WTC11 (cell line): Measurements from ENCODE around the gene MRPL37. TPM values are rescaled to one million over a fixed set of nuclear protein-coding genes. Genes with fewer than 3 reads are reported as not detected.

Experiments used
- ATAC-seq: fragments of 200-7000 bp; cut with Tn5 transposase; 2 replicates; pipeline ENCODE4 v1.10.0; 2021; ENCODE audit warnings: mild to moderate bottlenecking, moderate library complexity
- CTCF ChIA-PET: fragments of 300-600 bp; sonication (Branson Sonifier 250); formaldehyde crosslinking; loops from one replicate; lab custom pipeline; 2021; ENCODE audit warnings: antibody characterized with exemption; lab: Charles Lee
- POLR2A ChIA-PET: fragments of 350-600 bp; sonication (Branson Sonifier 250); formaldehyde crosslinking; loops from one replicate; lab custom pipeline; 2021; ENCODE audit warnings: antibody characterized with exemption; lab: Charles Lee
- DNase-seq: peaks from one replicate; pipeline ENCODE4 v3.0.0; 2021; ENCODE audit warnings: low spot score
- H3K27ac Mint-ChIP-seq: 2 replicates; pipeline ENCODE4 v1.8.0; 2021; ENCODE audit warnings: mixed read lengths
- H3K27me3 Mint-ChIP-seq: 2 replicates; pipeline ENCODE4 v1.8.0; 2021; ENCODE audit warnings: low read depth, mild to moderate bottlenecking, moderate library complexity, mixed read lengths
- H3K36me3 Mint-ChIP-seq: 2 replicates; pipeline ENCODE4 v1.8.0; 2021; ENCODE audit warnings: mixed read lengths
- H3K4me1 Mint-ChIP-seq: 2 replicates; pipeline ENCODE4 v1.8.0; 2022; ENCODE audit warnings: mixed read lengths
- H3K4me3 Mint-ChIP-seq: 2 replicates; pipeline ENCODE4 v1.8.0; 2021; ENCODE audit warnings: mild to moderate bottlenecking, moderate library complexity, mixed read lengths
- H3K9me3 Mint-ChIP-seq: 2 replicates; pipeline ENCODE4 v1.8.0; 2021; ENCODE audit warnings: mixed read lengths
- ELF4 ChIP-seq: sonication (generic); formaldehyde crosslinking; IDR thresholded peaks from 2 replicates; pipeline ENCODE4 v1.8.1; 2022; ENCODE audit warnings: low read depth, mild to moderate bottlenecking, moderate library complexity, missing genetic modification reagents
- EMX1 ChIP-seq: fragments of 250-450 bp; sonication (Bioruptor Pico); IDR thresholded peaks from 2 replicates; pipeline ENCODE4 v1.8.0; 2021; ENCODE audit warnings: mild to moderate bottlenecking
- GRHL2 ChIP-seq: fragments of 250-450 bp; sonication (Bioruptor Pico); IDR thresholded peaks from 2 replicates; pipeline ENCODE4 v1.8.0; 2022; ENCODE audit warnings: mild to moderate bottlenecking, moderate library complexity; ENCODE audit not compliant: insufficient replicate concordance, severe bottlenecking
- GTF2I ChIP-seq: fragments of 250-450 bp; sonication (Bioruptor Pico); conservative IDR thresholded peaks from 2 replicates; pipeline ENCODE4 v1.4.0; 2021; ENCODE audit warnings: mild to moderate bottlenecking
- MXD4 ChIP-seq: fragments of 250-450 bp; sonication (Bioruptor Pico); IDR thresholded peaks from 2 replicates; pipeline ENCODE4 v1.8.0; 2021; ENCODE audit warnings: mild to moderate bottlenecking, moderate library complexity, borderline replicate concordance
- ZNF219 ChIP-seq: sonication (generic); formaldehyde crosslinking; IDR thresholded peaks from 2 replicates; pipeline ENCODE4 v1.8.0; 2023; ENCODE audit warnings: missing genetic modification reagents, mild to moderate bottlenecking, borderline replicate concordance
- ZNF317 ChIP-seq: sonication (generic); formaldehyde crosslinking; IDR thresholded peaks from 2 replicates; pipeline ENCODE4 v1.8.1; 2023; ENCODE audit warnings: low read depth, mild to moderate bottlenecking, moderate library complexity, missing genetic modification reagents, borderline replicate concordance
- ZNF416 ChIP-seq: fragments of 250-450 bp; sonication (Bioruptor Pico); IDR thresholded peaks from 2 replicates; pipeline ENCODE4 v1.9.0; 2021; ENCODE audit warnings: mild to moderate bottlenecking, inconsistent platforms
- total RNA-seq: library from RNA; stranded (reverse); gene quantifications from 3 replicates; pipeline ENCODE4 v1.2.3, GENCODE V29; 2021
- TF ChIP-seq, protein P1 (sequence below): sonication (generic); formaldehyde crosslinking; IDR thresholded peaks from 2 replicates; pipeline ENCODE4 v1.8.0; 2023; ENCODE audit warnings: missing genetic modification reagents, mild to moderate bottlenecking, borderline replicate concordance
- TF ChIP-seq, protein P2 (sequence below): sonication (generic); formaldehyde crosslinking; IDR thresholded peaks from 2 replicates; pipeline ENCODE4 v1.8.0; 2022; ENCODE audit warnings: mild to moderate bottlenecking, missing genetic modification reagents
- TF ChIP-seq, protein P3 (sequence below): sonication (generic); formaldehyde crosslinking; IDR thresholded peaks from 2 replicates; pipeline ENCODE4 v1.8.0; 2022; ENCODE audit warnings: mild to moderate bottlenecking, missing genetic modification reagents
- TF ChIP-seq, protein P4 (sequence below): sonication (generic); formaldehyde crosslinking; IDR thresholded peaks from 2 replicates; pipeline ENCODE4 v1.8.1; 2023; ENCODE audit warnings: mild to moderate bottlenecking, missing genetic modification reagents
- TF ChIP-seq, protein P5 (sequence below): sonication (generic); formaldehyde crosslinking; IDR thresholded peaks from 2 replicates; pipeline ENCODE4 v1.8.1; 2022; ENCODE audit warnings: missing genetic modification reagents, borderline replicate concordance
- TF ChIP-seq, protein P6 (sequence below): sonication (generic); formaldehyde crosslinking; conservative IDR thresholded peaks from 2 replicates; pipeline ENCODE4 v1.8.1; 2023; ENCODE audit warnings: mild to moderate bottlenecking, low read depth, missing genetic modification reagents, moderate library complexity
- TF ChIP-seq, protein P7 (sequence below): sonication (generic); formaldehyde crosslinking; conservative IDR thresholded peaks from 2 replicates; pipeline ENCODE4 v1.8.1; 2022; ENCODE audit warnings: mild to moderate bottlenecking, missing genetic modification reagents
- TF ChIP-seq, protein P8 (sequence below): sonication (generic); formaldehyde crosslinking; IDR thresholded peaks from 2 replicates; pipeline ENCODE4 v1.8.1; 2023; ENCODE audit warnings: mild to moderate bottlenecking, missing genetic modification reagents
- TF ChIP-seq, protein P9 (sequence below): sonication (generic); formaldehyde crosslinking; IDR thresholded peaks from 2 replicates; pipeline ENCODE4 v1.8.0; 2022; ENCODE audit warnings: mild to moderate bottlenecking, missing genetic modification reagents
- TF ChIP-seq, protein P10 (sequence below): sonication (generic); formaldehyde crosslinking; IDR thresholded peaks from 2 replicates; pipeline ENCODE4 v1.8.1; 2023; ENCODE audit warnings: mild to moderate bottlenecking, missing genetic modification reagents, moderate library complexity

The MRPL37 gene
- total RNA-seq, 1 experiment from 2014 or later: 143 TPM

DNA sequence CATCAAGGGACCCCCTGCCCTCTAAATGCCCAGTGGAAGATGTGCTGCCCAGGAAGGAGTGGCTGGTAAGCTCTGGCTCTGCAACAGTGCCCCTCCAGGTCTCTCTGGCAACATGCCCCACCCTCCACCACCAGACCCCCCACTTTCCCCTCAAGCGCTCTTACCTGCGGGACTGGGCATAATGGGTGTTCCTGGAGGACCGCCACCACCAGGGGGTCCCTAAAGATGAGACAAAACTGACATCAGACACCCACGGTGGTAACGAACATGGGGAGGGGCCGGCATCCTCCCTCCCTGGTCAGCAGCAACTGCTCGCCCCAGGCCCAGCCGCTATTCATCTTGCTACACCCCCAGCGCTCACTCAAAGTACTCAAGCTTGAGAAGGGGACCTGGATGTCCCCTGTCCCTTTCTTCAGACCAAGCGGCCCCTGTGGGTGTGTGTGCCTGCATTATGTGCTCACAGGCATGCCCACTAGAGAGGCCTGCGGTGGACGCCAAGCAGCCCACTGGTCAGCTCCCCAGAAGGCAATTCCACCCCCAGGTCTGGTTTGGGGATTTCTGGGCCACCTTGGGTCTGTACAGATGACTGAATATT lies 40.9 kb downstream of the MRPL37 start (continued):
- TF ChIP-seq, protein P1, sequence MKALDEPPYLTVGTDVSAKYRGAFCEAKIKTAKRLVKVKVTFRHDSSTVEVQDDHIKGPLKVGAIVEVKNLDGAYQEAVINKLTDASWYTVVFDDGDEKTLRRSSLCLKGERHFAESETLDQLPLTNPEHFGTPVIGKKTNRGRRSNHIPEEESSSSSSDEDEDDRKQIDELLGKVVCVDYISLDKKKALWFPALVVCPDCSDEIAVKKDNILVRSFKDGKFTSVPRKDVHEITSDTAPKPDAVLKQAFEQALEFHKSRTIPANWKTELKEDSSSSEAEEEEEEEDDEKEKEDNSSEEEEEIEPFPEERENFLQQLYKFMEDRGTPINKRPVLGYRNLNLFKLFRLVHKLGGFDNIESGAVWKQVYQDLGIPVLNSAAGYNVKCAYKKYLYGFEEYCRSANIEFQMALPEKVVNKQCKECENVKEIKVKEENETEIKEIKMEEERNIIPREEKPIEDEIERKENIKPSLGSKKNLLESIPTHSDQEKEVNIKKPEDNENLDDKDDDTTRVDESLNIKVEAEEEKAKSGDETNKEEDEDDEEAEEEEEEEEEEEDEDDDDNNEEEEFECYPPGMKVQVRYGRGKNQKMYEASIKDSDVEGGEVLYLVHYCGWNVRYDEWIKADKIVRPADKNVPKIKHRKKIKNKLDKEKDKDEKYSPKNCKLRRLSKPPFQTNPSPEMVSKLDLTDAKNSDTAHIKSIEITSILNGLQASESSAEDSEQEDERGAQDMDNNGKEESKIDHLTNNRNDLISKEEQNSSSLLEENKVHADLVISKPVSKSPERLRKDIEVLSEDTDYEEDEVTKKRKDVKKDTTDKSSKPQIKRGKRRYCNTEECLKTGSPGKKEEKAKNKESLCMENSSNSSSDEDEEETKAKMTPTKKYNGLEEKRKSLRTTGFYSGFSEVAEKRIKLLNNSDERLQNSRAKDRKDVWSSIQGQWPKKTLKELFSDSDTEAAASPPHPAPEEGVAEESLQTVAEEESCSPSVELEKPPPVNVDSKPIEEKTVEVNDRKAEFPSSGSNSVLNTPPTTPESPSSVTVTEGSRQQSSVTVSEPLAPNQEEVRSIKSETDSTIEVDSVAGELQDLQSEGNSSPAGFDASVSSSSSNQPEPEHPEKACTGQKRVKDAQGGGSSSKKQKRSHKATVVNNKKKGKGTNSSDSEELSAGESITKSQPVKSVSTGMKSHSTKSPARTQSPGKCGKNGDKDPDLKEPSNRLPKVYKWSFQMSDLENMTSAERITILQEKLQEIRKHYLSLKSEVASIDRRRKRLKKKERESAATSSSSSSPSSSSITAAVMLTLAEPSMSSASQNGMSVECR (CRISPR knock-in tag): no peak
- TF ChIP-seq, protein P2, sequence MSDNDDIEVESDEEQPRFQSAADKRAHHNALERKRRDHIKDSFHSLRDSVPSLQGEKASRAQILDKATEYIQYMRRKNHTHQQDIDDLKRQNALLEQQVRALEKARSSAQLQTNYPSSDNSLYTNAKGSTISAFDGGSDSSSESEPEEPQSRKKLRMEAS (CRISPR knock-in tag): no peak
- TF ChIP-seq GRHL2 (CRISPR knock-in tag): no peak
- TF ChIP-seq ZNF219 (CRISPR knock-in tag): no peak

DNA sequence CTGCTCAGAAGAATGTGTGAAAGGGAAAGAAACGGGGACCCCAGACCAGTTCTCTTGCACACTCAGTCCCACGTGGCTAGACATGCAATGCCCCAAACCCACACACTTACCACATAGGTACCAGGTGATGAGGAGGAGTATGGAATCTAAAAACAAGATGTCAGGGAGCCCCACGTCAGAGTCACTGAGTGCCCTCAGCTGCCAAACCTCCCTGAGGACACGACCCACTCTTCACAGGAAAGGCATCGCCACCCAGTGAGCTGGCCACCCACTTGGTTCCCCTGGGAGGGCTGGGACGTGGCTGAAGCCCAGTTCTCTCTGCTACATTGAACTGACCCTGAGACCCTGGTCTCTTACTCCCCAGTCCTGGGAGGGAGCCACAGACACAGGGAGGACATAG lies 41.4 kb downstream of the MRPL37 start:
- ATAC-seq (no peak), DNase-seq (no peak)
- H3K36me3 Mint-ChIP-seq: peaks cover 34% of the 10 kb centered on the region
- TF ChIP-seq, protein P3, sequence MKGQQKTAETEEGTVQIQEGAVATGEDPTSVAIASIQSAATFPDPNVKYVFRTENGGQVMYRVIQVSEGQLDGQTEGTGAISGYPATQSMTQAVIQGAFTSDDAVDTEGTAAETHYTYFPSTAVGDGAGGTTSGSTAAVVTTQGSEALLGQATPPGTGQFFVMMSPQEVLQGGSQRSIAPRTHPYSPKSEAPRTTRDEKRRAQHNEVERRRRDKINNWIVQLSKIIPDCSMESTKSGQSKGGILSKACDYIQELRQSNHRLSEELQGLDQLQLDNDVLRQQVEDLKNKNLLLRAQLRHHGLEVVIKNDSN (CRISPR knock-in tag): no peak
- TF ChIP-seq, protein P4, sequence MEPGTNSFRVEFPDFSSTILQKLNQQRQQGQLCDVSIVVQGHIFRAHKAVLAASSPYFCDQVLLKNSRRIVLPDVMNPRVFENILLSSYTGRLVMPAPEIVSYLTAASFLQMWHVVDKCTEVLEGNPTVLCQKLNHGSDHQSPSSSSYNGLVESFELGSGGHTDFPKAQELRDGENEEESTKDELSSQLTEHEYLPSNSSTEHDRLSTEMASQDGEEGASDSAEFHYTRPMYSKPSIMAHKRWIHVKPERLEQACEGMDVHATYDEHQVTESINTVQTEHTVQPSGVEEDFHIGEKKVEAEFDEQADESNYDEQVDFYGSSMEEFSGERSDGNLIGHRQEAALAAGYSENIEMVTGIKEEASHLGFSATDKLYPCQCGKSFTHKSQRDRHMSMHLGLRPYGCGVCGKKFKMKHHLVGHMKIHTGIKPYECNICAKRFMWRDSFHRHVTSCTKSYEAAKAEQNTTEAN (CRISPR knock-in tag): no peak
- TF ChIP-seq, protein P5, sequence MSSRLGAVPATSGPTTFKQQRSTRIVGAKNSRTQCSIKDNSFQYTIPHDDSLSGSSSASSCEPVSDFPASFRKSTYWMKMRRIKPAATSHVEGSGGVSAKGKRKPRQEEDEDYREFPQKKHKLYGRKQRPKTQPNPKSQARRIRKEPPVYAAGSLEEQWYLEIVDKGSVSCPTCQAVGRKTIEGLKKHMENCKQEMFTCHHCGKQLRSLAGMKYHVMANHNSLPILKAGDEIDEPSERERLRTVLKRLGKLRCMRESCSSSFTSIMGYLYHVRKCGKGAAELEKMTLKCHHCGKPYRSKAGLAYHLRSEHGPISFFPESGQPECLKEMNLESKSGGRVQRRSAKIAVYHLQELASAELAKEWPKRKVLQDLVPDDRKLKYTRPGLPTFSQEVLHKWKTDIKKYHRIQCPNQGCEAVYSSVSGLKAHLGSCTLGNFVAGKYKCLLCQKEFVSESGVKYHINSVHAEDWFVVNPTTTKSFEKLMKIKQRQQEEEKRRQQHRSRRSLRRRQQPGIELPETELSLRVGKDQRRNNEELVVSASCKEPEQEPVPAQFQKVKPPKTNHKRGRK (CRISPR knock-in tag): no peak
- TF ChIP-seq, protein P6, sequence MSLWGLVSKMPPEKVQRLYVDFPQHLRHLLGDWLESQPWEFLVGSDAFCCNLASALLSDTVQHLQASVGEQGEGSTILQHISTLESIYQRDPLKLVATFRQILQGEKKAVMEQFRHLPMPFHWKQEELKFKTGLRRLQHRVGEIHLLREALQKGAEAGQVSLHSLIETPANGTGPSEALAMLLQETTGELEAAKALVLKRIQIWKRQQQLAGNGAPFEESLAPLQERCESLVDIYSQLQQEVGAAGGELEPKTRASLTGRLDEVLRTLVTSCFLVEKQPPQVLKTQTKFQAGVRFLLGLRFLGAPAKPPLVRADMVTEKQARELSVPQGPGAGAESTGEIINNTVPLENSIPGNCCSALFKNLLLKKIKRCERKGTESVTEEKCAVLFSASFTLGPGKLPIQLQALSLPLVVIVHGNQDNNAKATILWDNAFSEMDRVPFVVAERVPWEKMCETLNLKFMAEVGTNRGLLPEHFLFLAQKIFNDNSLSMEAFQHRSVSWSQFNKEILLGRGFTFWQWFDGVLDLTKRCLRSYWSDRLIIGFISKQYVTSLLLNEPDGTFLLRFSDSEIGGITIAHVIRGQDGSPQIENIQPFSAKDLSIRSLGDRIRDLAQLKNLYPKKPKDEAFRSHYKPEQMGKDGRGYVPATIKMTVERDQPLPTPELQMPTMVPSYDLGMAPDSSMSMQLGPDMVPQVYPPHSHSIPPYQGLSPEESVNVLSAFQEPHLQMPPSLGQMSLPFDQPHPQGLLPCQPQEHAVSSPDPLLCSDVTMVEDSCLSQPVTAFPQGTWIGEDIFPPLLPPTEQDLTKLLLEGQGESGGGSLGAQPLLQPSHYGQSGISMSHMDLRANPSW (CRISPR knock-in tag): no peak
- no peak for TF ChIP-seq ZNF416
- no peak for TF ChIP-seq EMX1
- TF ChIP-seq, protein P7, sequence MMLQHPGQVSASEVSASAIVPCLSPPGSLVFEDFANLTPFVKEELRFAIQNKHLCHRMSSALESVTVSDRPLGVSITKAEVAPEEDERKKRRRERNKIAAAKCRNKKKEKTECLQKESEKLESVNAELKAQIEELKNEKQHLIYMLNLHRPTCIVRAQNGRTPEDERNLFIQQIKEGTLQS (CRISPR knock-in tag): no peak
- no peak for TF ChIP-seq MXD4 (CRISPR knock-in tag)
- TF ChIP-seq GTF2I (CRISPR knock-in tag): no peak
- TF ChIP-seq, protein P8, sequence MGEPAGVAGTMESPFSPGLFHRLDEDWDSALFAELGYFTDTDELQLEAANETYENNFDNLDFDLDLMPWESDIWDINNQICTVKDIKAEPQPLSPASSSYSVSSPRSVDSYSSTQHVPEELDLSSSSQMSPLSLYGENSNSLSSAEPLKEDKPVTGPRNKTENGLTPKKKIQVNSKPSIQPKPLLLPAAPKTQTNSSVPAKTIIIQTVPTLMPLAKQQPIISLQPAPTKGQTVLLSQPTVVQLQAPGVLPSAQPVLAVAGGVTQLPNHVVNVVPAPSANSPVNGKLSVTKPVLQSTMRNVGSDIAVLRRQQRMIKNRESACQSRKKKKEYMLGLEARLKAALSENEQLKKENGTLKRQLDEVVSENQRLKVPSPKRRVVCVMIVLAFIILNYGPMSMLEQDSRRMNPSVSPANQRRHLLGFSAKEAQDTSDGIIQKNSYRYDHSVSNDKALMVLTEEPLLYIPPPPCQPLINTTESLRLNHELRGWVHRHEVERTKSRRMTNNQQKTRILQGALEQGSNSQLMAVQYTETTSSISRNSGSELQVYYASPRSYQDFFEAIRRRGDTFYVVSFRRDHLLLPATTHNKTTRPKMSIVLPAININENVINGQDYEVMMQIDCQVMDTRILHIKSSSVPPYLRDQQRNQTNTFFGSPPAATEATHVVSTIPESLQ: no peak
- TF ChIP-seq, protein P9, sequence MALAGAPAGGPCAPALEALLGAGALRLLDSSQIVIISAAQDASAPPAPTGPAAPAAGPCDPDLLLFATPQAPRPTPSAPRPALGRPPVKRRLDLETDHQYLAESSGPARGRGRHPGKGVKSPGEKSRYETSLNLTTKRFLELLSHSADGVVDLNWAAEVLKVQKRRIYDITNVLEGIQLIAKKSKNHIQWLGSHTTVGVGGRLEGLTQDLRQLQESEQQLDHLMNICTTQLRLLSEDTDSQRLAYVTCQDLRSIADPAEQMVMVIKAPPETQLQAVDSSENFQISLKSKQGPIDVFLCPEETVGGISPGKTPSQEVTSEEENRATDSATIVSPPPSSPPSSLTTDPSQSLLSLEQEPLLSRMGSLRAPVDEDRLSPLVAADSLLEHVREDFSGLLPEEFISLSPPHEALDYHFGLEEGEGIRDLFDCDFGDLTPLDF: no peak
- TF ChIP-seq, protein P10, sequence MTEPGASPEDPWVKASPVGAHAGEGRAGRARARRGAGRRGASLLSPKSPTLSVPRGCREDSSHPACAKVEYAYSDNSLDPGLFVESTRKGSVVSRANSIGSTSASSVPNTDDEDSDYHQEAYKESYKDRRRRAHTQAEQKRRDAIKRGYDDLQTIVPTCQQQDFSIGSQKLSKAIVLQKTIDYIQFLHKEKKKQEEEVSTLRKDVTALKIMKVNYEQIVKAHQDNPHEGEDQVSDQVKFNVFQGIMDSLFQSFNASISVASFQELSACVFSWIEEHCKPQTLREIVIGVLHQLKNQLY (CRISPR knock-in tag): no peak
- no peak for TF ChIP-seq ELF4 (CRISPR knock-in tag)
- TF ChIP-seq ZNF317 (CRISPR knock-in tag): no peak
- no peak overlapping the region for H3K4me3 Mint-ChIP-seq
- no peaks in the 10 kb centered on the region for H3K9me3 Mint-ChIP-seq
- CTCF ChIA-PET: no interaction called here
- no peaks in the 10 kb centered on the region for H3K4me1 Mint-ChIP-seq
- H3K27ac Mint-ChIP-seq: 0 out of 2 replicates have a peak overlapping the region, but pooled peaks have one; percentile 49
- no peaks in the 10 kb centered on the region for H3K27me3 Mint-ChIP-seq
- POLR2A ChIA-PET: no interaction called here
